ENCODE data around the gene NRM. TPM values are rescaled to one million over a fixed set of nuclear protein-coding genes. Genes with fewer than 3 reads are reported as not detected.

NRM gene
- total RNA-seq, 2 experiments from 2014 or later = 21.0 to 22.0 TPM

DNA sequence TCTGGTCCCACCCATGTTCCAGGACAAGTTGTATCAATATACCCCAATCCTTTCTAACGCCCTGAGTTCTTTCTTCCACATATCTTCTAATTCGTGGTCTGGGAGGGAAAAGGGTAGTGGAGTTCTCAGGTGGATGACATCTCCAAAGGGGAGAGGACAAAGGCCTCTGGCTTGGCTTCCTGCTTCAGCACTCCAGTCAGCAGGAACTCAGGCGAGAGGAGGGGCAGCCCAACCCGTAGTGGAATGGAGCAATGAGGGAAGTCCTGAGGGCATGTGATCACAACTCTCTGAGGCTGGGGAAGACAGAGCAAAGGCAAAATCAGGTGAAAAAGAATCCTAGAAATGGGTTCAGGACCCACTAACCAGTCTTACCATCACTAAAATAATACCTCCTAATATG is 9.6 kb upstream of the NRM start:
- ChIA-PET POLR2A (no interaction called here), CTCF (interaction anchor here (0.9 to 1.1 kb wide), 2 partner anchors 22 to 30 kb away, joined by 3 read pairs; no protein-coding TSS in a partner anchor)
- ATAC-seq (no peak), DNase-seq (no peak)
- Mint-ChIP-seq H3K9me3 (no peaks in the 10 kb centered on the region), H3K36me3 (ENCODE audit: low read depth) (peaks cover 34% of the 10 kb centered on the region), H3K4me3 (no peak overlapping the region), H3K27me3 (no peaks in the 10 kb centered on the region), H3K27ac (no peak overlapping the region), H3K4me1 (ENCODE audit: low read depth) (no peaks in the 10 kb centered on the region)
- intact Hi-C loops (cut with micrococcal nuclease) = no loop called here
- TF ChIP-seq, protein P1, sequence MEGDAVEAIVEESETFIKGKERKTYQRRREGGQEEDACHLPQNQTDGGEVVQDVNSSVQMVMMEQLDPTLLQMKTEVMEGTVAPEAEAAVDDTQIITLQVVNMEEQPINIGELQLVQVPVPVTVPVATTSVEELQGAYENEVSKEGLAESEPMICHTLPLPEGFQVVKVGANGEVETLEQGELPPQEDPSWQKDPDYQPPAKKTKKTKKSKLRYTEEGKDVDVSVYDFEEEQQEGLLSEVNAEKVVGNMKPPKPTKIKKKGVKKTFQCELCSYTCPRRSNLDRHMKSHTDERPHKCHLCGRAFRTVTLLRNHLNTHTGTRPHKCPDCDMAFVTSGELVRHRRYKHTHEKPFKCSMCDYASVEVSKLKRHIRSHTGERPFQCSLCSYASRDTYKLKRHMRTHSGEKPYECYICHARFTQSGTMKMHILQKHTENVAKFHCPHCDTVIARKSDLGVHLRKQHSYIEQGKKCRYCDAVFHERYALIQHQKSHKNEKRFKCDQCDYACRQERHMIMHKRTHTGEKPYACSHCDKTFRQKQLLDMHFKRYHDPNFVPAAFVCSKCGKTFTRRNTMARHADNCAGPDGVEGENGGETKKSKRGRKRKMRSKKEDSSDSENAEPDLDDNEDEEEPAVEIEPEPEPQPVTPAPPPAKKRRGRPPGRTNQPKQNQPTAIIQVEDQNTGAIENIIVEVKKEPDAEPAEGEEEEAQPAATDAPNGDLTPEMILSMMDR (IDR thresholded peaks at IDR 0.05) = no peak

DNA sequence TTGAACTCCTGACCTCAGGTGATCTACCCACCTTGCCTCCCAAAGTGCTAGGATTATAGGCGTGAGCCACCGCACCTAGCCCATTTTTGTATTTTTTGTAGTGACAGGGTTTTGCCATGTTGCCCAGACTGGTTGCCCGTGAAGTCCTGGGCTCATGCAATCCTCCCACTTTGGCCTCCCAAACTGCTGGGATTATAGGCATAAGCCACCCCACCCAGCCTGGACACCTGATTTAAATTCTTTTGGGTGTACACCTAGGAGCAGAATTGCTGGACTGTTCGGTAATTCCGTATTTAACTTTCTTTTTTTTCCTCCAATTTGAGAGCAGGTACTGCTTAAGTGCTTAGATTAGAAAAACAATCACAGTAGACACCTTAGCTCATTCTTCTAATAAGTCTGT is 5.6 kb upstream of the NRM start:
- peaks cover 7% of the 10 kb centered on the region for H3K36me3 Mint-ChIP-seq (ENCODE audit: low read depth)
- DNase-seq = no peak
- no peak for ATAC-seq
- intact Hi-C loops (cut with micrococcal nuclease) = no loop called here
- ChIA-PET CTCF (interaction anchor here (0.9 kb wide), 1 partner anchor 26 kb away, joined by 3 read pairs; no protein-coding TSS in a partner anchor), POLR2A (interaction anchor here (3.0 kb wide), 1 partner anchor 9 kb away, joined by 15 read pairs; the partner anchor contains the start of gene PPP1R18)
- H3K9me3 Mint-ChIP-seq = no peaks in the 10 kb centered on the region
- TF ChIP-seq, protein P1 (IDR thresholded peaks at IDR 0.05) = no peak
- peaks cover 4% of the 10 kb centered on the region for H3K4me1 Mint-ChIP-seq (ENCODE audit: low read depth)
- no peak overlapping the region for H3K4me3 Mint-ChIP-seq
- H3K27ac Mint-ChIP-seq = no peak overlapping the region
- H3K27me3 Mint-ChIP-seq = no peaks in the 10 kb centered on the region

DNA sequence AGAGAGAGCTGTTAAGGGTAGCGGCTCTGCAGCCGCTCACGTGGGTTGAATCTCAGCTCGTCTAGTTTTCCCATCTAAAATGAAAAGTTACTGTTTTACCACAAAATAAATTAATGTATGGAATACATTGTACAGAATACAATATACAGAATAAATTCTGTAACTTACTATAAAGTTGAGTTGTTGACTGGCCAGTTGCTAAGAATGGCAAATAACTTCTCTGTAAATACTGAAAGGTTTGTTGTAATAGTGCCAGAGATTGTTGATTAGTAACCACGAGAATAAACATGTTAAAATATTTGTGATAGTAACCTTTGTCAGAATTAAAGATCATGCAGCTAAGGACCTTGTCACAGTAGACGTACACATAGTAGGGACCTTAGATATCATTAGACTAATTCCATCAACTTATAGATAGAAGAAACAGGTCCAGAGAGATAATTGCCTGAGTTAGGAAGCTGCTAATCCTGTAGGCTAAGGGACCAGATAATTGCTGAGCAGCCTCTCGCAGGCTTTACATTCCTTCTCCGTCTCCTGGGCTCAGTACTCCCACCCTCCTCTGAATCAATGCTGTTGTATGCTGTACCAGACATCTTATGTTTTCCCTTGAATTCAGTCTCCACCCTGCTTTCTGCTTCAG is 544 bp upstream of the NRM start:
- POLR2A ChIA-PET = interaction anchor here (0.6 to 7.4 kb wide), 8 partner anchors 10 to 192 kb away, joined by 3 to 86 read pairs (median 3); partner anchors contain the start of genes MDC1 and TUBB

DNA sequence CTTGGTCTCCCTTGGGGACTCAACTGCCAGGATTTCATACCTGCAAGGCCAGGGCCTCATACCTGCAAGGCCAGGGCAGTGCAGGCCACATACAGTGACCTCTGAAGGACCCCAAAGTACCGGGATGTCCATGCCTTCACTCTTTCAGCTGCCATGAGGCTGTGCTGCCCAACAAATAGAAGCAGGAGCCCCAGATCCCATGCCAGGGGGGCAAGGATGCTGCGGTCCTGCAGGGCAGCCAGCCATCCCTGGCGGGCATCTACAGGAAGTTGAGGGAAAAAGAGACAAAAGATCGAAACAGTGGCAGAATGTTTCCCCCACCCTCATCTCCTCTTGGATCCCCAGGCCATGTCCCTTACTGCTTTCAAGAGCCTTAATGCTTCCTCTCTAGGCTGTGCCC is 799 bp downstream of the NRM start:
- ChIA-PET POLR2A (interaction anchor here (0.8 to 7.4 kb wide), 5 partner anchors 11 to 72 kb away, joined by 3 to 86 read pairs (median 5); partner anchors contain the start of genes MDC1, MRPS18B and TUBB), CTCF (interaction anchor here (0.6 to 6.6 kb wide), 3 partner anchors 11 to 63 kb away, joined by 3 to 51 read pairs (median 26); partner anchors contain the start of genes ATAT1 and TUBB)
- no peaks in the 10 kb centered on the region for H3K9me3 Mint-ChIP-seq
- H3K27me3 Mint-ChIP-seq = no peaks in the 10 kb centered on the region
- peak overlapping the region; percentile 72 for H3K27ac Mint-ChIP-seq
- intact Hi-C loops (cut with micrococcal nuclease) = no loop called here
- DNase-seq (no peak), ATAC-seq (no peak)
- H3K4me3 Mint-ChIP-seq = peak overlapping the region; percentile 88
- TF ChIP-seq, protein P1 (IDR thresholded peaks at IDR 0.05) = no peak
- H3K4me1 Mint-ChIP-seq (ENCODE audit: low read depth) = peaks cover 38% of the 10 kb centered on the region
- peaks cover 31% of the 10 kb centered on the region for H3K36me3 Mint-ChIP-seq (ENCODE audit: low read depth)

More for the DNA sequence above, 544 bp upstream of the NRM start:
- H3K36me3 Mint-ChIP-seq (ENCODE audit: low read depth) = peaks cover 17% of the 10 kb centered on the region
- H3K4me1 Mint-ChIP-seq (ENCODE audit: low read depth) = peaks cover 38% of the 10 kb centered on the region
- ATAC-seq (no peak), DNase-seq (no peak)
- TF ChIP-seq, protein P1 (IDR thresholded peaks at IDR 0.05) = no peak
- H3K27me3 Mint-ChIP-seq = no peaks in the 10 kb centered on the region
- peak overlapping the region; percentile 72 for H3K27ac Mint-ChIP-seq
- H3K4me3 Mint-ChIP-seq = peak overlapping the region; percentile 88
- CTCF ChIA-PET = interaction anchor here (1.2 to 6.6 kb wide), 3 partner anchors 12 to 39 kb away, joined by 5 to 51 read pairs (median 26); partner anchors contain the start of gene TUBB
- intact Hi-C loops (cut with micrococcal nuclease) = no loop called here
- no peaks in the 10 kb centered on the region for H3K9me3 Mint-ChIP-seq
